Nephron (organoid): ENCODE measurements around the gene PDLIM1.
A peak's percentile ranks its signal among the peaks of the same experiment; 100 is the strongest.

Experiments used
- H3K27ac Mint-ChIP-seq, 3 experiments: 2 replicates each; pipeline ENCODE4 v1.8.0; 2020; ENCODE audit warnings: mixed read lengths in 3 of 3, mild to moderate bottlenecking in 2 of 3, moderate library complexity in 1 of 3
- H3K27me3 Mint-ChIP-seq: 2 replicates; pipeline ENCODE4 v1.8.0; 2021; ENCODE audit warnings: low read depth, mild to moderate bottlenecking, moderate library complexity, mixed read lengths
- H3K36me3 Mint-ChIP-seq: 2 replicates; pipeline ENCODE4 v1.8.0; 2020; ENCODE audit warnings: low read depth, mixed read lengths
- H3K4me1 Mint-ChIP-seq: 2 replicates; pipeline ENCODE4 v1.8.0; 2020; ENCODE audit warnings: mixed read lengths
- H3K4me3 Mint-ChIP-seq, 3 experiments: 2 replicates each; pipeline ENCODE4 v1.8.0; 2020; ENCODE audit warnings: mild to moderate bottlenecking in 3 of 3, mixed read lengths in 3 of 3, moderate library complexity in 2 of 3
- H3K9me3 Mint-ChIP-seq: 2 replicates; pipeline ENCODE4 v1.8.0; 2020; ENCODE audit warnings: mixed read lengths
- CTCF ChIP-seq, 3 experiments: fragments of 200-600 bp; sonication (generic); IDR thresholded peaks; one replicate each; pipeline ENCODE4 v1.5.0; 2021; ENCODE audit warnings: antibody characterized with exemption in 3 of 3; ENCODE audit not compliant: unreplicated experiment in 3 of 3

Gene PDLIM1

GRCh38 chr10:95329296-95329695 lies 38.5 kb upstream of the PDLIM1 start:
- Mint-ChIP-seq H3K4me3 (no peak overlapping the region), H3K4me1 (peaks cover 9% of the 10 kb centered on the region), H3K27me3 (no peaks in the 10 kb centered on the region), H3K27ac (no peak overlapping the region), H3K9me3 (no peaks in the 10 kb centered on the region), H3K36me3 (peaks cover 18% of the 10 kb centered on the region)
- TF ChIP-seq CTCF (IDR thresholded peaks at IDR 0.05; ENCODE audit: unreplicated experiment in 3 of 3) = no peak

GRCh38 chr10:95328013-95328412 lies 37.2 kb upstream of the PDLIM1 start:
- H3K27ac Mint-ChIP-seq = no peak overlapping the region
- no peaks in the 10 kb centered on the region for H3K9me3 Mint-ChIP-seq
- peaks cover 15% of the 10 kb centered on the region for H3K36me3 Mint-ChIP-seq
- H3K4me3 Mint-ChIP-seq = no peak overlapping the region
- no peaks in the 10 kb centered on the region for H3K27me3 Mint-ChIP-seq
- TF ChIP-seq CTCF (IDR thresholded peaks at IDR 0.05; ENCODE audit: unreplicated experiment in 3 of 3) = no peak
- peaks cover 9% of the 10 kb centered on the region for H3K4me1 Mint-ChIP-seq

GRCh38 chr10:95327367-95327766 lies 36.6 kb upstream of the PDLIM1 start:
- Mint-ChIP-seq H3K9me3 (no peaks in the 10 kb centered on the region), H3K4me1 (peaks cover 9% of the 10 kb centered on the region), H3K4me3 (no peak overlapping the region), H3K27me3 (no peaks in the 10 kb centered on the region), H3K27ac (peak overlapping the region in 1 of 3 experiments; percentile 15), H3K36me3 (peaks cover 15% of the 10 kb centered on the region)
- no peak for TF ChIP-seq CTCF (IDR thresholded peaks at IDR 0.05; ENCODE audit: unreplicated experiment in 3 of 3)

- no peak for TF ChIP-seq CTCF (IDR thresholded peaks at IDR 0.05; ENCODE audit: unreplicated experiment in 3 of 3)
- Mint-ChIP-seq H3K27me3 (no peaks in the 10 kb centered on the region), H3K27ac (no peak overlapping the region), H3K4me3 (no peak overlapping the region), H3K9me3 (no peaks in the 10 kb centered on the region), H3K4me1 (peaks cover 9% of the 10 kb centered on the region), H3K36me3 (peaks cover 18% of the 10 kb centered on the region)
Measured at GRCh38 chr10:95326396-95326795, 35.6 kb upstream of the PDLIM1 start.

- no peaks in the 10 kb centered on the region for H3K27me3 Mint-ChIP-seq
- no peaks in the 10 kb centered on the region for H3K9me3 Mint-ChIP-seq
- H3K4me3 Mint-ChIP-seq = no peak overlapping the region
- H3K4me1 Mint-ChIP-seq = peaks cover 9% of the 10 kb centered on the region
- peaks cover 23% of the 10 kb centered on the region for H3K36me3 Mint-ChIP-seq
- H3K27ac Mint-ChIP-seq = no peak overlapping the region
- TF ChIP-seq CTCF (IDR thresholded peaks at IDR 0.05; ENCODE audit: unreplicated experiment in 3 of 3) = no peak
Measured at GRCh38 chr10:95325863-95326262, 35.1 kb upstream of the PDLIM1 start.

GRCh38 chr10:95324436-95325268 lies 33.8 kb upstream of the PDLIM1 start:
- Mint-ChIP-seq H3K9me3 (no peaks in the 10 kb centered on the region), H3K4me1 (peaks cover 9% of the 10 kb centered on the region), H3K27ac (no peak overlapping the region), H3K36me3 (peaks cover 25% of the 10 kb centered on the region), H3K27me3 (no peaks in the 10 kb centered on the region), H3K4me3 (no peak overlapping the region)
- no peak for TF ChIP-seq CTCF (IDR thresholded peaks at IDR 0.05; ENCODE audit: unreplicated experiment in 3 of 3)
